ENCODE data around the gene TSHZ2.

TSHZ2 gene

DNA sequence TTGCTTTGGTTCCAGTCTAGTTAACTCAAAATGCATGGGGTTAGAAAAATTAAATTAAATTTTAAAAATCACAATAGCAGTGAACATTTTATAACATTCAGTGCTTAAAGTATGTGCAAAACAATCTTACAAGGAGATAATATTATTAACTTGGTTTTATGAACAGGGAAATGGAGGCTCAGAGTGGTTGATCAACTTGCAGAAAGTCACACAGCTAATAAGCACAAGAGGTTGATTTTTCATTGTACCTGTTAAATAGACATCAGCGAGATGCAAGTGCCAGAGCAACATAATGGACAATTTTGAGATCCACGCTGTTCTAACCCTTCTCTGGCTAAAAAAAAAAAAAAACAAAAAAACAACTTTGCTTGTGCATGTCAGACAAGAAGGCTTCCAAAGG is 219.8 kb downstream of the TSHZ2 start:
- DNase-seq: no peak

- no peak for DNase-seq
These were observed 222.4 kb downstream of the TSHZ2 start for GRCh38 chr20:53194306-53195290.

DNA sequence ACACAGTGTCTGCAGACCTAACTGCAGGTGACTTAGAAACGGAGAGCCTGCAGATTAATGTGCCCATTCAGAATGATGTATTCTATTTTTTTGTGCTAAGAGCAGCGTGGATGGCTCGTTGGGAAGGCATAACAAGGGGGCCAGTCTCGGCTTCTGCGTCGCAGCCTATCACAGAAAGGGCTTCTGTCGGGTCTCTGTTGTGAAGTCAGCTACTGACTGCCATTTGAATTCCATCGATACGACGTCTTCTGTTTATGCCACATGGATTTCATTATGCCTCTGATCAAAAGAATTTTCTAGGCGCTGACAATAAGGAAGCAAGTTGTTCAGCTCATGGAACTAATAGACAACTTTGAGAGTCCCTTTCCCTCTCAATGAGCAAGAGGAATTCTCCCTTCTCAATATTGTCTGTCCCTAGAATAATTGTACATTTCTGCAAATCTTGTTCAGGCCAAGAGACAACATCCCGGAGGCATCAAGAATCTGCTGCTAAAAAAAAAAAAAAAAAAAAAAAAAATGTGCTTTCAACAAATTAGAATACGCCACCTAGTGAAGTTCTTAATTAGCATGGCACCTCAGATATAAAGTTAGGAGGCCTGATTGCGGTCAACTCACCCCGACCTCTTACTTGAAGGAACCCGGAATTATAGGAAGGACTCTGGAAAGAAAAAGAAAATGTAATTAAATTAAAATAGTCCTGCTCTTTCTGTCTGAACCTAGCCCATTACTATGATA is 223.9 kb downstream of the TSHZ2 start:
- no peak for DNase-seq

- no peak for DNase-seq
These were observed 229.4 kb downstream of the TSHZ2 start for GRCh38 chr20:53201588-53201987.

DNA sequence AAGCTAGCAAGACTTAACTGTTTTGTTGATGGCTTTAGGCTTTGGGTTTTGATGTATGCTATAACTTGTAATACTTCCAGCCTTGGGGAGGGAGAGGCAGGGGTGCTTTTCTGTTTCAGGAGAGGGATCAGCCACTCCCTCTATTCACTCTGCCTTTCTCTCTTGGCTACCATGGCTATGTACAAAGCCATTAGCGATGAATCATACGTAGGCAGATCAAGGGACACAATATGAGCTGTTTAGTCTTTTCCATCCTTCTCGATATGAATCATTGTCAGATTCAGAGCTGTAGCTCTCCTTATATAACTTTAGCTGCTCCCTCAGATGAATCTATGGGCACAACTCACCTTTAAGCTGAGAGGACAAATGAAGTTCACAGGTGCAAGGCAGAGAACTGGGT is 230.6 kb downstream of the TSHZ2 start:
- DNase-seq: no peak

- peak in 1 of 58 donors; percentile 3 for DNase-seq
These were observed 232.9 kb downstream of the TSHZ2 start for GRCh38 chr20:53205046-53205445.

- no peak for DNase-seq
These were observed 236.1 kb downstream of the TSHZ2 start for GRCh38 chr20:53208110-53208832.

GRCh38 chr20:53210041-53210440 is 237.9 kb downstream of the TSHZ2 start:
- DNase-seq: no peak

- no peak for DNase-seq
These were observed 238.8 kb downstream of the TSHZ2 start for GRCh38 chr20:53210931-53211330.

- DNase-seq: no peak
These were observed 239.9 kb downstream of the TSHZ2 start for GRCh38 chr20:53212018-53212417.

DNA sequence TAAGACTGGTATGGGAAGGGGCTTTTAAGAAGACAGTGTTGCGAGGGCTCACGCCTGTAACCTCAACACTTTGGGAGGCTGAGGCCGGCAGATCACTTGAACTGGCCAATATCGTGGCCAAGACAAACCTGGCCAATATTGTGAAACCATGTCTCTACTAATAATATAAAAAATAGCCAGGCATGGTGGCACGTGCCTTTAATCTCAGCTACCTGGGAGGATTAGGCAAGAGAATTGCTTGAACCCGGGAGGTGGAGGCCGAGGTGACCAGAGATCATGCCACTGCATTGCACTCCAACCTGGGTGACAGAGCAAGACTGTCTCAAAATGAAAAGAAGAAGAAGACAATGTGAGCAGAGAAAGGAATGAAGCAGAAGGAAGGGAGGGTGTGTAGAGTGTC is 242.2 kb downstream of the TSHZ2 start:
- no peak for DNase-seq

DNA sequence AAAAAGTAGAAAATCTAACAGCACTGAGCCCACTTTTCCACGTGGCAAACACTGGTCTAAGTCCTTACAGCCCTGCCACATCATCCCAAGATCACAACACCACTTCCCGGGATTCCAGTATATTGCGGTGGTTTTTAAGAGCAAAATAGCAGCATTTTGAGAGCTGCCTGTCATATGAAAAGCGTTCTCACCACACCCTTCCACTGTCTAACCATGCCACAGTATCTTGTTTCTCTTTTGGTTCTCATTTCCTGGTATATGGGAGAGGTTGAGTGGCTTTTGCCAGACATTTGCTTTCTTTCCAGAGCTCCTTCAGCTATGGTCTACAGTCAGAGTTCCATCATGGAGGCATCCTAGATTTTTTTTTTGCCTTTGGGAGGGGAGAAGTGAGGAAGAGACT is 243.0 kb downstream of the TSHZ2 start:
- DNase-seq: no peak

GRCh38 chr20:53216478-53216855 is 244.3 kb downstream of the TSHZ2 start:
- DNase-seq: no peak

DNA sequence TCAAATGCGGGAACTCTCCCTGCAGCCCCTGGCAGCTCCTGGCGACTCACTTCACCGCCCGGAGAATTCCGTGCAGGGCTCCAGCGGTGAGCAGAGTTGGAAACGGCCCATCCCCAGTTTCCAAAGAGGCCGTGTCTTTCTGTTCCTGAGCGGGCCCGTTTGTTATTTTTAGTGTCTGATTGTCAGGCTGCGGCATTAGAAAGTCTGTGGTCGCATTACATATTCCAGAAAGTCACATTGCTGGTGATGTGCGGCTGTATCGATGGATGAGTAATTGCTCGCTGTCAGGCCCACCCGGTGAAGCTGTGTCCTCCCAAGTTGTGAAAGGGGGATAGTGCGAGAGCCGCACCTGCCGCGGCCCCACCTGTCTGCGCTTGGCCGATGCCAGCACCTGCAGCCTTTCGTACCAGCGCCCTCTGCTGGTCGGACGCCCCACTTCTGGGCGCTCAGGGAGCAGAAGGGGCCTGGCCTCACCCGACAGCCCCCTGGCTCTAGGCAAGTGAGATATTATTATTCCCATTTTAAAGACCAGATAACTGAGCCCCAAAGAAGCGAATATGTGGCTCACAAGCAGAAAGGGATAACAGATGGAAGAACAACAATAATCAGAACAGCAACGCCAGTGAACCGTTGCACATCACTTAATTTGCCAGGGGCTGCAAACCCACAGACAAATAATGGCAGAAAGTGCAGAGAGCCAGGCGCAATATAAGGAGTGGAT is 244.9 kb downstream of the TSHZ2 start:
- DNase-seq: peak in 43 of 58 donors; percentile 1 to 79 (median 19)

DNA sequence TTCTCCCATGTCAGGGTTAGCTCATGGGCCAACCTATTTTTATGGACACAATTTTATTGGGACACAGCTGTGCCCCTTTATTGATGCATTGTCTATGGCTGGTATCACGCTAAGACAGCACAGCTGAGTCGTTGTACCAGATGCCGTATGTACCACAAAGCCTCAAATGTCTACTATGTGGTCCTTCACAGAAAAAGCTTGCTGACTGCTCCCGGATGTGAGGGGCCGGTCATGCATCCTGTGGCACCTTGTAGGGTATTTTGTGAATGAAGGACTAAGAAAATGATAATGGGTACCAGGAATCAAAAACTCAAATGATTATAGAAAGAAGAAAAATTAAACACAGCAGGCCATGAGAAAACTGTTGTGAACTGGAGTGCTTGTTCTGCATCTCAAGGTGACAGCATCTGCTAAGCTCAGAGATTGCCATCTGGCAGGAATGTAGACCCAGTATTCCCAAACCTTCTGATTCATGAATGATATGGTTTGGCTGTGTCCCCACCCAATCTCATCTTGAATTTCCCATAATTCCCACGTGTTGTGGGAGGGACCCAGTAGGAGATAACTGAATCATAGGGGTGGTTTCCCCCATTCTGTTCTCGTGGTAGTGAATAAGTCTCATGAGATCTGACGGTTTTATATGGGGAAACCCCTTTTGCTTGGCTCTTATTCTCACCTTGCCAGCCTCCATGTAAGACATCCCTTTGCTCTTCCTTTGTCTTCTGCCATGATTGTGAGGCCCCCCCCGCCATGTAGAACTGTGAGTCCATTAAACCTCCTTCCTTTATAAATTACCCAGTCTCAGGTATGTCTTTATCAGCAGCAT is 248.5 kb downstream of the TSHZ2 start:
- DNase-seq: no peak

- no peak for DNase-seq
These were observed 249.6 kb downstream of the TSHZ2 start for GRCh38 chr20:53221731-53222130.

DNA sequence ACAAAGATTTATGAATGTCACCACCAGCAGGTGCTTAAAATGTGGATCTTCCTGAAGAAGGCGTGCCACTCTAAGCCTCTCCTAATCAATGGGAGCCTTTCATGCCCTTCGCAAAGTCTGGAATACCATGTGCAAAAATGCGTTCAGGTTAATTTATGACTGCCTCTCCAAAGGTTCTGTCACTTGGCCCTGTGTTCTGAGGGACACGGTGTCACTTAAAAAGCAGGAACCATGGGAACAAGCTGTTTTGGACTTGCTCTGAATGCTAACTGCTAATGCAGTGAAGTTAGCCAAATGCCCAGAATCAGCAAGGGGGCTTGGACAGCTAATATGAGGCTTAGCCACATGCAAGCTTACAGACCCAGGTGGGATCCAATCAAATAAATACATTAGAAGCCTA is 250.3 kb downstream of the TSHZ2 start:
- no peak for DNase-seq

- DNase-seq: no peak
These were observed 250.8 kb downstream of the TSHZ2 start for GRCh38 chr20:53222932-53223331.

- no peak for DNase-seq
These were observed 251.5 kb downstream of the TSHZ2 start for GRCh38 chr20:53223626-53224172.

GRCh38 chr20:53224851-53225250 is 252.7 kb downstream of the TSHZ2 start:
- no peak for DNase-seq

Data from anterior cingulate cortex (tissue), 58 donors.